Measurements from ENCODE around the gene GPR151.

GRCh38 chr5:146474065-146474464 lies 41.9 kb downstream of the GPR151 start:
- TF ChIP-seq FOS (IDR thresholded peaks at IDR 0.05; ENCODE audit: extremely low read depth, insufficient read length) (no peak), SAFB2 (IDR thresholded peaks at IDR 0.05; ENCODE audit: borderline replicate concordance, low read depth, low read length, severe bottlenecking) (no peak), HMG20B (CRISPR knock-in tag; IDR thresholded peaks at IDR 0.05) (no peak), FOXM1 (IDR thresholded peaks at IDR 0.05; ENCODE audit: low read depth) (no peak), FOXM1 (CRISPR knock-in tag; IDR thresholded peaks at IDR 0.05; ENCODE audit: low read depth) (no peak), JUND (IDR thresholded peaks at IDR 0.05; ENCODE audit: borderline replicate concordance, low read depth, low read length) (no peak), JUND (tag; IDR thresholded peaks at IDR 0.05; ENCODE audit: borderline replicate concordance, low read depth, low read length) (no peak), RAD21 (CRISPR knock-in tag; conservative IDR thresholded peaks at IDR 0.05 in 1 of 2, IDR thresholded peaks at IDR 0.05 in 1 of 2) (no peak), USF1 (CRISPR knock-in tag; IDR thresholded peaks at IDR 0.05) (no peak)

Data from K562 (cell line).